Vagina (tissue), 2 donors: Measurements from ENCODE around the gene SUMF1. TPM values are rescaled to one million over a fixed set of nuclear protein-coding genes. Genes with fewer than 3 reads are reported as not detected.

Experiments used
- DNase-seq, 2 donors: peaks; one replicate each; pipeline ENCODE4 v3.0.0-alpha.2; 2017; ENCODE audit errors: extremely low spot score in 2 of 2
- H3K27ac ChIP-seq: fragments of 200-600 bp; sonication (generic); one replicate; pipeline ENCODE4 v1.5.1; 2019
- H3K27me3 ChIP-seq: fragments of 200-600 bp; sonication (generic); one replicate; pipeline ENCODE4 v1.5.1; 2019
- H3K36me3 ChIP-seq, 2 donors: fragments of 200-600 bp; sonication (generic); one replicate each; pipeline ENCODE4 v1.5.1; 2017 to 2019
- H3K4me1 ChIP-seq: fragments of 200-600 bp; sonication (generic); one replicate; pipeline ENCODE4 v1.5.1; 2019
- H3K4me3 ChIP-seq, 2 donors: fragments of 200-600 bp; sonication (generic); 1 replicate in 1 of 2; 2 replicates in 1 of 2; pipeline ENCODE4 v1.5.1; 2016 to 2019
- H3K9me3 ChIP-seq: fragments of 200-600 bp; sonication (generic); one replicate; pipeline ENCODE4 v1.5.1; 2019
- POLR2A ChIP-seq, 2 donors: fragments of 450-650 bp; IDR thresholded peaks; one replicate each; pipeline ENCODE4 v1.6.1; 2017; ENCODE audit warnings: antibody characterized with exemption in 2 of 2, mild to moderate bottlenecking in 2 of 2, moderate library complexity in 2 of 2
- POLR2AphosphoS5 ChIP-seq, 2 donors: sonication (generic); formaldehyde crosslinking; IDR thresholded peaks; one replicate each; pipeline ENCODE4 v1.9.0; 2017; ENCODE audit warnings: antibody characterized with exemption in 2 of 2, mild to moderate bottlenecking in 2 of 2, low read depth in 1 of 2; ENCODE audit not compliant: insufficient read depth in 1 of 2
- intact Hi-C: fragments of 100-400 bp; cut with DNase I; formaldehyde crosslinking; loops from one replicate; pipeline ENCODE4 v1.15.1; 2023
- total RNA-seq: library from RNA; depleted of rRNA; stranded (reverse); fragments of >200 nt; gene quantifications from one replicate; pipeline ENCODE4 v1.2.3, GENCODE V29; 2016
- TF ChIP-seq, protein P1 (sequence below), 3 experiments: fragments of 450-650 bp in 2 of 3; fragments of 200-600 bp in 1 of 3; sonication (generic) in 1 of 3; IDR thresholded peaks; one replicate each; pipeline ENCODE4 v1.5.1; 2017 to 2019; ENCODE audit warnings: antibody characterized with exemption in 3 of 3, mild to moderate bottlenecking in 2 of 3, moderate library complexity in 2 of 3

SUMF1 gene
- total RNA-seq, 1 donor from 2014 or later = 65.6 TPM

- H3K27ac ChIP-seq = no peak overlapping the region
- intact Hi-C loops = no loop called here
- H3K4me3 ChIP-seq = no peak overlapping the region
- H3K27me3 ChIP-seq = no peaks in the 10 kb centered on the region
- no peak for DNase-seq
- H3K36me3 ChIP-seq = peaks cover 0 to 8% of the 10 kb centered on the region in 2 donors
- no peaks in the 10 kb centered on the region for H3K9me3 ChIP-seq
- H3K4me1 ChIP-seq = no peaks in the 10 kb centered on the region
- no peak for TF ChIP-seq POLR2A (IDR thresholded peaks at IDR 0.05)
- TF ChIP-seq, protein P1, sequence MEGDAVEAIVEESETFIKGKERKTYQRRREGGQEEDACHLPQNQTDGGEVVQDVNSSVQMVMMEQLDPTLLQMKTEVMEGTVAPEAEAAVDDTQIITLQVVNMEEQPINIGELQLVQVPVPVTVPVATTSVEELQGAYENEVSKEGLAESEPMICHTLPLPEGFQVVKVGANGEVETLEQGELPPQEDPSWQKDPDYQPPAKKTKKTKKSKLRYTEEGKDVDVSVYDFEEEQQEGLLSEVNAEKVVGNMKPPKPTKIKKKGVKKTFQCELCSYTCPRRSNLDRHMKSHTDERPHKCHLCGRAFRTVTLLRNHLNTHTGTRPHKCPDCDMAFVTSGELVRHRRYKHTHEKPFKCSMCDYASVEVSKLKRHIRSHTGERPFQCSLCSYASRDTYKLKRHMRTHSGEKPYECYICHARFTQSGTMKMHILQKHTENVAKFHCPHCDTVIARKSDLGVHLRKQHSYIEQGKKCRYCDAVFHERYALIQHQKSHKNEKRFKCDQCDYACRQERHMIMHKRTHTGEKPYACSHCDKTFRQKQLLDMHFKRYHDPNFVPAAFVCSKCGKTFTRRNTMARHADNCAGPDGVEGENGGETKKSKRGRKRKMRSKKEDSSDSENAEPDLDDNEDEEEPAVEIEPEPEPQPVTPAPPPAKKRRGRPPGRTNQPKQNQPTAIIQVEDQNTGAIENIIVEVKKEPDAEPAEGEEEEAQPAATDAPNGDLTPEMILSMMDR (IDR thresholded peaks at IDR 0.05) = no peak
- no peak for TF ChIP-seq POLR2AphosphoS5 (IDR thresholded peaks at IDR 0.05; ENCODE audit: insufficient read depth in 1 of 2, low read depth in 1 of 2)
Measured at GRCh38 chr3:4411236-4411635, 55.8 kb downstream of the SUMF1 start.

DNA sequence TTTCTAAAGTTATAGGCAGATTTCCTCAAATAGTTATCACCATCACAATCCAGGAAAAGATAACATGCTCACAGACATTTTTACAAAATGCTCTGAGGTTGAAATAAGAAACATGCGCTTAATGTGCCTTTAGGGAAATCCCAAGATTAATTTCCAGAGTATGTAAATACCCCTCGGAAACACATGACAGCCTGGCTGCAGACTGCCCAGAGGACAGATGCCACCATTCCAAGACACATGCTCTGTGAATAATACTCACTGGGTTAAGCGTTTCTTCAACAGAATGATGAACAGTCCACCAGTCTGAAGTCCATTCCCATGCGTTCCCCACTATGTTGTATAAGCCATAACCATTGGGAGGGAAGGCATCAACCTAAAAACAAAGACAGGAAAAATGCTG lies 56.5 kb downstream of the SUMF1 start:
- intact Hi-C loops = no loop called here
- no peaks in the 10 kb centered on the region for H3K9me3 ChIP-seq
- peaks cover 0 to 8% of the 10 kb centered on the region in 2 donors for H3K36me3 ChIP-seq
- TF ChIP-seq, protein P1 (IDR thresholded peaks at IDR 0.05) = no peak
- TF ChIP-seq POLR2A (IDR thresholded peaks at IDR 0.05) = no peak
- no peak for TF ChIP-seq POLR2AphosphoS5 (IDR thresholded peaks at IDR 0.05; ENCODE audit: insufficient read depth in 1 of 2, low read depth in 1 of 2)
- H3K4me1 ChIP-seq = no peaks in the 10 kb centered on the region
- no peak overlapping the region for H3K27ac ChIP-seq
- no peak for DNase-seq
- no peaks in the 10 kb centered on the region for H3K27me3 ChIP-seq
- no peak overlapping the region for H3K4me3 ChIP-seq

GRCh38 chr3:4409971-4410573 lies 57.0 kb downstream of the SUMF1 start:
- DNase-seq = no peak
- intact Hi-C loops = no loop called here

DNA sequence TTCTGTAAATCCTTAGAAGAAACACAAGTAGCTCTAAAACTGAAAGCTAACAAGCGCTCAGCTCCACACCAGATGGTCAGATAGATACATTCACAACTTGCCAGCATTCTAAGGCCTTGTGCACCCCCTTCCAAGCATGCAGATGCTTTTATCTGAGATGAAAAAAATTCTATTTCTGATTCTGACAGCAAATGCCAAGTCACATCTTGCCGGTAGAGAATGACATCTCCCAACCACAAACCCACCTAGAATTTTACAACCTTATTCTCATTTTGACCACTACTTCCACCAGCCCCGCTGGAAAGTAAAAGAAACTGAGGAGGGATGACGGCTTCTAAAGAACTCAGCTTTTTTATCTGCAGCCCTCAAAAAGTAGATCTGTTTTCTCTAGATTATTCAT lies 57.7 kb downstream of the SUMF1 start:
- Histone ChIP-seq H3K4me1 (no peaks in the 10 kb centered on the region), H3K4me3 (no peak overlapping the region), H3K27ac (no peak overlapping the region), H3K36me3 (peaks cover 0 to 5% of the 10 kb centered on the region in 2 donors), H3K9me3 (no peaks in the 10 kb centered on the region), H3K27me3 (no peaks in the 10 kb centered on the region)
- DNase-seq = no peak
- intact Hi-C loops = no loop called here
- TF ChIP-seq POLR2A (IDR thresholded peaks at IDR 0.05) = no peak
- no peak for TF ChIP-seq POLR2AphosphoS5 (IDR thresholded peaks at IDR 0.05; ENCODE audit: insufficient read depth in 1 of 2, low read depth in 1 of 2)
- TF ChIP-seq, protein P1 (IDR thresholded peaks at IDR 0.05) = no peak

More at GRCh38 chr3:4409971-4410573, 57.0 kb downstream of the SUMF1 start:
- Histone ChIP-seq H3K9me3 (no peaks in the 10 kb centered on the region), H3K36me3 (peaks cover 0 to 8% of the 10 kb centered on the region in 2 donors), H3K27ac (no peak overlapping the region), H3K27me3 (no peaks in the 10 kb centered on the region), H3K4me3 (no peak overlapping the region), H3K4me1 (no peaks in the 10 kb centered on the region)
- no peak for TF ChIP-seq POLR2AphosphoS5 (IDR thresholded peaks at IDR 0.05; ENCODE audit: insufficient read depth in 1 of 2, low read depth in 1 of 2)
- no peak for TF ChIP-seq POLR2A (IDR thresholded peaks at IDR 0.05)
- TF ChIP-seq, protein P1 (IDR thresholded peaks at IDR 0.05) = no peak

GRCh38 chr3:4408958-4409357 lies 58.1 kb downstream of the SUMF1 start:
- intact Hi-C loops = no loop called here
- Histone ChIP-seq H3K9me3 (no peaks in the 10 kb centered on the region), H3K4me1 (no peaks in the 10 kb centered on the region), H3K36me3 (peaks cover 0 to 3% of the 10 kb centered on the region in 2 donors), H3K27me3 (no peaks in the 10 kb centered on the region), H3K4me3 (no peak overlapping the region), H3K27ac (no peak overlapping the region)
- DNase-seq = no peak
- TF ChIP-seq, protein P1 (IDR thresholded peaks at IDR 0.05) = no peak
- TF ChIP-seq POLR2A (IDR thresholded peaks at IDR 0.05) = no peak
- no peak for TF ChIP-seq POLR2AphosphoS5 (IDR thresholded peaks at IDR 0.05; ENCODE audit: insufficient read depth in 1 of 2, low read depth in 1 of 2)
